K562 (cell line): Measurements from ENCODE around the gene ADCY9. TPM values are rescaled to one million over a fixed set of nuclear protein-coding genes. Genes with fewer than 3 reads are reported as not detected.

Source experiments
- ATAC-seq: fragments of 200-7000 bp; cut with Tn5 transposase; 3 replicates; pipeline ENCODE4 v1.9.1; 2020; ENCODE audit warnings: moderate library complexity
- BruUV-seq: library from RNA; stranded (reverse); fragments of 400-500 nt; replicated peaks from 2 replicates; lab custom pipeline; 2021; lab: Mats Ljungman, UMichigan
- CTCF ChIA-PET: fragments of 300-600 bp; formaldehyde crosslinking; extraction: SDS; loops from one replicate; lab custom pipeline; 2021; ENCODE audit warnings: low intra/inter-chr PET ratio; lab: Yijun Ruan, JAX
- POLR2A ChIA-PET: fragments of 300-600, 350-650 bp; sonication (Branson Sonifier 250); formaldehyde crosslinking; extraction: SDS; loops from one replicate; lab custom pipeline; 2021; ENCODE audit warnings: antibody characterized with exemption, inconsistent platforms; lab: Yijun Ruan, JAX
- DNase-seq, 4 experiments: peaks; one replicate each; pipeline versions ENCODE4 v3.0.0 to v3.0.0-alpha.2; 2011 to 2018; ENCODE audit warnings: low spot score in 3 of 4, mixed read lengths in 3 of 4; ENCODE audit errors: extremely low read depth in 1 of 4
- FAIRE-seq: peaks from 2 replicates; lab custom pipeline; 2011; peaks lifted over from hg19 to GRCh38; lab: Jason Lieb, UNC
- H2AFZ ChIP-seq: 2 replicates; pipeline ENCODE4 v1.6.0; 2011; ENCODE audit warnings: low read depth, low read length, control low read depth, inconsistent platforms
- H3K27ac ChIP-seq: fragments of 200-600 bp; 3 replicates; pipeline ENCODE4 v1.8.0; 2011; ENCODE audit warnings: low read depth, mild to moderate bottlenecking, control low read depth, inconsistent platforms, low read length, moderate library complexity, mixed read lengths; ENCODE audit errors: extremely low read depth
- H3K27me3 ChIP-seq, 2 experiments: fragments of 300-600 bp in 1 of 2; 2 replicates in 1 of 2; 3 replicates in 1 of 2; pipeline versions ENCODE4 v1.6.0 to v1.8.0; 2011; ENCODE audit warnings: inconsistent platforms in 2 of 2, low read length in 2 of 2, mild to moderate bottlenecking in 1 of 2, mixed read lengths in 1 of 2, moderate library complexity in 1 of 2; ENCODE audit not compliant: control insufficient read depth in 2 of 2, insufficient read depth in 2 of 2
- H3K36me3 ChIP-seq: fragments of 300-600 bp; 3 replicates; pipeline ENCODE4 v1.8.0; 2011; ENCODE audit warnings: mild to moderate bottlenecking, low read length, inconsistent platforms; ENCODE audit not compliant: control insufficient read depth, insufficient read depth
- H3K4me1 ChIP-seq, 2 experiments: fragments of 200-600 bp in 1 of 2; replicated peaks in 1 of 2; 2 replicates in 1 of 2; 3 replicates in 1 of 2; pipeline versions ENCODE4 v1.5.1 to v1.8.0; 2011; ENCODE audit warnings: inconsistent platforms in 2 of 2, low read length in 2 of 2, mild to moderate bottlenecking in 1 of 2, mixed read lengths in 1 of 2, moderate library complexity in 1 of 2; ENCODE audit not compliant: control insufficient read depth in 2 of 2, insufficient read depth in 2 of 2
- H3K4me2 ChIP-seq: 2 replicates; pipeline ENCODE4 v1.6.1; 2011; ENCODE audit warnings: low read length, control low read depth, inconsistent platforms, mixed read lengths; ENCODE audit not compliant: insufficient read depth
- H3K4me3 ChIP-seq: fragments of 200-600 bp; sonication (generic), shearing (Covaris generic); 2 replicates; pipeline ENCODE4 v1.5.1; 2016; ENCODE audit warnings: control low read depth, inconsistent platforms
- H3K79me2 ChIP-seq: fragments of 200-600 bp; 3 replicates; pipeline ENCODE4 v1.8.0; 2011; ENCODE audit warnings: low read length, inconsistent platforms; ENCODE audit not compliant: control insufficient read depth, insufficient read depth
- H3K9ac ChIP-seq, 2 experiments: 2 replicates each; pipeline versions ENCODE4 v1.6.0 to v1.6.1; 2011; ENCODE audit warnings: low read depth in 2 of 2, low read length in 2 of 2, control low read depth in 1 of 2, inconsistent platforms in 1 of 2, mild to moderate bottlenecking in 1 of 2, mixed read lengths in 1 of 2; ENCODE audit not compliant: insufficient read depth in 1 of 2
- H3K9me1 ChIP-seq: one replicate; pipeline ENCODE4 v1.6.0; 2011; ENCODE audit warnings: inconsistent platforms, mild to moderate bottlenecking, low read length, moderate library complexity; ENCODE audit not compliant: control insufficient read depth, insufficient read depth
- H3K9me3 ChIP-seq: replicated peaks from 2 replicates; pipeline ENCODE4 v1.5.1; 2011; ENCODE audit warnings: low read depth, low read length, inconsistent platforms; ENCODE audit not compliant: control insufficient read depth, insufficient read depth
- H4K20me1 ChIP-seq: replicated peaks from 2 replicates; pipeline ENCODE4 v1.6.1; 2011; ENCODE audit warnings: low read length, inconsistent platforms, mixed read lengths; ENCODE audit not compliant: control insufficient read depth, insufficient read depth
- BRD9 ChIP-seq: fragments of 450-650 bp; IDR thresholded peaks from 2 replicates; pipeline ENCODE4 v1.6.1; 2018; ENCODE audit warnings: low read depth; ENCODE audit not compliant: partially characterized antibody
- CHD4 ChIP-seq: fragments of 200-600 bp; sonication (generic); IDR thresholded peaks from 3 replicates; pipeline ENCODE4 v1.6.1; 2012; ENCODE audit warnings: low read depth, mild to moderate bottlenecking, mixed read lengths, low read length, inconsistent platforms; ENCODE audit not compliant: insufficient read depth, insufficient replicate concordance, poor library complexity, severe bottlenecking
- DPF2 ChIP-seq: fragments of 450-650 bp; IDR thresholded peaks from 2 replicates; pipeline ENCODE4 v1.6.1; 2016
- GATAD2B ChIP-seq: fragments of 450-650 bp; IDR thresholded peaks from 2 replicates; pipeline ENCODE4 v1.6.1; 2017; ENCODE audit warnings: mild to moderate bottlenecking, borderline replicate concordance
- LCOR ChIP-seq: sonication (generic); formaldehyde crosslinking; IDR thresholded peaks from 2 replicates; pipeline ENCODE4 v1.8.0; 2022; ENCODE audit warnings: mild to moderate bottlenecking, missing genetic modification reagents
- ZNF354B ChIP-seq: fragments of 250-450 bp; sonication (Bioruptor Pico); IDR thresholded peaks from 2 replicates; pipeline ENCODE4 v1.4.0; 2020
- ZNF41 ChIP-seq: fragments of 250-450 bp; sonication (Bioruptor Pico); conservative IDR thresholded peaks from 2 replicates; pipeline ENCODE4 v1.4.0; 2020; ENCODE audit warnings: mild to moderate bottlenecking
- WGBS: fragments of 100-300 bp; shearing (Covaris generic); methylation state at CpG from one replicate; pipeline ENCODE4 v1.1.6; 2016; ENCODE audit warnings: low coverage, mixed read lengths; ENCODE audit not compliant: insufficient coverage; ENCODE audit errors: missing lambda C conversion rate; 5-methylcytosine and 5-hydroxymethylcytosine counted together
- in situ Hi-C: fragments of 300-500 bp; cut with MboI; formaldehyde crosslinking; loops from 4 replicates; pipeline ENCODE4 v1.15.0; 2018; ENCODE audit warnings: inconsistent platforms, mixed read lengths
- intact Hi-C: fragments of 100-400 bp; cut with micrococcal nuclease; formaldehyde crosslinking; loops from 2 replicates; pipeline ENCODE4 v1.14.2; 2022
- polyA plus RNA-seq, 8 experiments: library from polyadenylated mRNA; depleted of rRNA in 4 of 8; stranded (reverse) in 5 of 8; unstranded in 3 of 8; fragments of >200 nt; fragmentation: Nextera tagmentation in 2 of 8; fragmentation: Illumina TruSeq in 1 of 8; extraction: Ambion mirVana in 2 of 8; extraction: Trizol in 1 of 8; gene quantifications; 2 replicates each; pipeline versions ENCODE4 v1.2.1 to v1.2.3, GENCODE V29; 2011 to 2014; ENCODE audit warnings: inconsistent platforms in 1 of 8, missing spikeins in 1 of 8
- total RNA-seq, 7 experiments: library from RNA; depleted of rRNA in 6 of 7; stranded (reverse); fragments of >200 nt in 6 of 7; fragmentation: Illumina TruSeq in 2 of 7; extraction: Trizol in 2 of 7; gene quantifications; 2 replicates each; pipeline versions ENCODE4 v1.2.1 to v1.2.3, GENCODE V29; 2011 to 2021; ENCODE audit warnings: low replicate concordance in 1 of 7
- TF ChIP-seq, protein P1 (sequence below), 2 experiments: fragments of 200-800 bp in 1 of 2; sonication (Bioruptor generic) in 1 of 2; sonication (generic) in 1 of 2; formaldehyde crosslinking in 1 of 2; IDR thresholded peaks in 1 of 2; conservative IDR thresholded peaks in 1 of 2; 2 replicates each; pipeline versions ENCODE4 v1.5.0 to v1.6.1; 2016 to 2020; ENCODE audit warnings: missing compliant biosample characterization in 1 of 2, missing genetic modification characterization in 1 of 2, missing genetic modification reagents in 1 of 2
- TF ChIP-seq, protein P2 (sequence below): fragments of 250-450 bp; sonication (Bioruptor Pico); IDR thresholded peaks from 2 replicates; pipeline ENCODE4 v1.8.0; 2022; ENCODE audit warnings: moderate library complexity, mild to moderate bottlenecking, inconsistent platforms
- TF ChIP-seq, protein P3 (sequence below): IDR thresholded peaks from 2 replicates; pipeline ENCODE4 v1.6.1; 2011; ENCODE audit not compliant: insufficient read length; ENCODE audit errors: extremely low read depth

Gene ADCY9
- total and polyA plus RNA-seq, 9 of the 15 experiments (the other 6 are each of a cell fraction or from before 2014, with no cell fraction given): 0.03 to 0.29 (median 0.17) TPM

DNA sequence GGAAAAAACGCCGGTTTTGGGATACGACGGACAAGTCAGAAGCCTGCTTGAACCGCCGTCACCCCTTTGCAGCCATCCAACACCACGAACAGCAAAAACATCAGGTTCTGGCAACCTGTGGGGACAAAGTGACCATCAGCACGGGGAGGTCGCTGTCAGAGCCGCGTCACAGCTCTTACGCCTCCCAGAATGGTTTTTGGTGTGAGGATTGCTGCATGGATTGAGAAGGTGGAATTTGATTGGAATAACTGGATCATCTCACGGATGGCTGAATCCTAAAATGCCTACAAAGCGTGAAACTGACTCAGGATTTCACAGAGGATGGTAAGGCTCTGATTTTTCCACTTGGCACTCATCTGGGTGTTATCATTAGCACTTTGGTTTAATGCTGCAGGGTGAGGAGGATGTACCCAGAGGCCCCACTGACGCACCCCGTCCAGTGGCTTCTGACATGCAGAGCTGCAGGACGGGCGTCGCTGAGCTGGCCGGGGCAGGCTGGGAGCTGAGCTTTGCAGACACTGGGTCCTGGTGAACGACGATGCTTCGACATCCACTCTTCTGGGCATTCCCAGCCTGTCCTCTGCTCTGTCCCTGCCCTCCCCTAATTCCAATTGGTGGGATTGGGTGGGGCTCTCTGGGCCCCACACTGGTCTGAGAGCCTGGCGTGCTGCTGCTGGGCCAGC, 162.4 kb downstream of the ADCY9 start (continued):
- TF ChIP-seq, protein P1, sequence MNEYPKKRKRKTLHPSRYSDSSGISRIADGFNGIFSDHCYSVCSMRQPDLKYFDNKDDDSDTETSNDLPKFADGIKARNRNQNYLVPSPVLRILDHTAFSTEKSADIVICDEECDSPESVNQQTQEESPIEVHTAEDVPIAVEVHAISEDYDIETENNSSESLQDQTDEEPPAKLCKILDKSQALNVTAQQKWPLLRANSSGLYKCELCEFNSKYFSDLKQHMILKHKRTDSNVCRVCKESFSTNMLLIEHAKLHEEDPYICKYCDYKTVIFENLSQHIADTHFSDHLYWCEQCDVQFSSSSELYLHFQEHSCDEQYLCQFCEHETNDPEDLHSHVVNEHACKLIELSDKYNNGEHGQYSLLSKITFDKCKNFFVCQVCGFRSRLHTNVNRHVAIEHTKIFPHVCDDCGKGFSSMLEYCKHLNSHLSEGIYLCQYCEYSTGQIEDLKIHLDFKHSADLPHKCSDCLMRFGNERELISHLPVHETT (CRISPR knock-in tag; conservative IDR thresholded peaks at IDR 0.05 in 1 of 2, IDR thresholded peaks at IDR 0.05 in 1 of 2): no peak
- TF ChIP-seq, all 486 proteins: peak for 0

DNA sequence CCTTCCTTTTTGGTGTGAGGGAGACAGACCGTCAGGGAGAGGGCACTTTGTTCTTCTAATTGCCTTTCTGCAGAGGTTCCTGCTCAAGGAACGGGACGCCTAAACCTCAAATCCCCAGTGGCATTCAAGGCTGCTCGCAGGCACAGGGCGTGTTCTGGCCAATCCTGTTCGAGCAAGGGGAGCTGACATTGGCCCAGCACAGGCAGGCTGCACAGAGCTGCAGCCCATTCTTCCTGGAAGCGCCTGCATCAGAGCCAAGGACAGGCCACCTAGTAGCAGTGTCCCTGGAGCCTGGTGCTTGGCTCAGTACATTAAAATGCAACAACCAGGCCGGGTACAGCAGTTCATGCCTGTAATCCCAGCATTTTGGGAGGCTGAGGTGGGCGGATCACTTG, 163.5 kb downstream of the ADCY9 start:
- POLR2A ChIA-PET: interaction anchor here (0.6 kb wide), 1 partner anchor 307 kb away, joined by 3 read pairs; no protein-coding TSS in a partner anchor
- no peaks in the 10 kb centered on the region for H3K79me2 ChIP-seq
- H3K27ac ChIP-seq: no peak overlapping the region
- peaks cover 0 to 5% of the 10 kb centered on the region in 2 experiments; a peak in 2 of 5 replicates for H3K4me1 ChIP-seq
- ATAC-seq: no peak
- BruUV-seq: no TSS peak
- WGBS: 0% methylated on average over 9 of the region's 9 CpGs
- H3K4me3 ChIP-seq: no peak overlapping the region
- H3K9me3 ChIP-seq: no peaks in the 10 kb centered on the region
- intact Hi-C loops (no loop called here), in situ Hi-C loops (no loop called here)
- CTCF ChIA-PET: no interaction called here
- H4K20me1 ChIP-seq: peaks cover 4% of the 10 kb centered on the region; the same call in 1 of the 2 replicates
- no peak overlapping the region for H2AFZ ChIP-seq
- H3K27me3 ChIP-seq: peaks cover 58 to 84% of the 10 kb centered on the region in 2 experiments
- no peaks in the 10 kb centered on the region for H3K36me3 ChIP-seq
- FAIRE-seq: no peak
- no peak overlapping the region for H3K4me2 ChIP-seq
- H3K9me1 ChIP-seq: no peaks in the 10 kb centered on the region
- no peak overlapping the region for H3K9ac ChIP-seq
- no peak for DNase-seq
- TF ChIP-seq CHD4 (no peak), DPF2 (no peak), LCOR (CRISPR knock-in tag) (no peak), ZNF354B (no peak), BRD9 (no peak), GATAD2B (no peak), ZNF41 (CRISPR knock-in tag) (no peak)
- TF ChIP-seq, protein P2, sequence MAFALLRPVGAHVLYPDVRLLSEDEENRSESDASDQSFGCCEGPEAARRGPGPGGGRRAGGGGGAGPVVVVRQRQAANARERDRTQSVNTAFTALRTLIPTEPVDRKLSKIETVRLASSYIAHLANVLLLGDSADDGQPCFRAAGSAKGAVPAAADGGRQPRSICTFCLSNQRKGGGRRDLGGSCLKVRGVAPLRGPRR (CRISPR knock-in tag): no peak
- TF ChIP-seq, protein P3, sequence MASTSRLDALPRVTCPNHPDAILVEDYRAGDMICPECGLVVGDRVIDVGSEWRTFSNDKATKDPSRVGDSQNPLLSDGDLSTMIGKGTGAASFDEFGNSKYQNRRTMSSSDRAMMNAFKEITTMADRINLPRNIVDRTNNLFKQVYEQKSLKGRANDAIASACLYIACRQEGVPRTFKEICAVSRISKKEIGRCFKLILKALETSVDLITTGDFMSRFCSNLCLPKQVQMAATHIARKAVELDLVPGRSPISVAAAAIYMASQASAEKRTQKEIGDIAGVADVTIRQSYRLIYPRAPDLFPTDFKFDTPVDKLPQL: no peak
